ENCODE data around the gene MS4A4E.
"Not testable (repeated sequence)": the region's sequence is repeated elsewhere in the genome, so short reads cannot be mapped to it uniquely, and the experiment has no call there.

Gene MS4A4E

DNA sequence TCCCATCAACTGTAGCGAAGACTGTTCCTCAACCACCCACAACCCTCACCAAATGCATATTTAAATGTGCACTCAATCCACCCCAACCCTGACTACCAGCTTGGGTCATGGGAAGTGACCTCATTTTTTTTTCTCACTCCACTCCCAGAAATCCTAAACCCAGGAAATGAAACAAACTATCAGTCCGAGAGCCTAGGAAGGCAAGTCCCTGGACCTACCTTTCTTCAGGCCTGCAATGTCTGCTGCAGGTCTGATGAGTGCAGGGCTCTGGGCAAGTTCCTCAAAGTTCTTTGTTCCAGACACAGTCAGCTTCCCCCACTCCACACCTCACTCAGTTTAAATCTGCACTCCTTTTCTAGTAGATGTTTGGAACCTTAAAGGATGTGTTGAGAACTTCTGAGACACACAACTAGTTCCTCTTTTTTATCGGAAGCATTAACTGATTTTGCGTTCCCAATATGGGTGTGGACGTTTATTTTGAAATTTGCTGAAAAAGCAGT lies at the start of gene MS4A4E:
MS4A4E (minus strand) TSS at position 398 of the 500 bp plus-strand sequence. CDS start 13,082 bp downstream, outside the sequence.
- DNase-seq (ENCODE audit: low read depth in 2 of 2) = no peak

DNA sequence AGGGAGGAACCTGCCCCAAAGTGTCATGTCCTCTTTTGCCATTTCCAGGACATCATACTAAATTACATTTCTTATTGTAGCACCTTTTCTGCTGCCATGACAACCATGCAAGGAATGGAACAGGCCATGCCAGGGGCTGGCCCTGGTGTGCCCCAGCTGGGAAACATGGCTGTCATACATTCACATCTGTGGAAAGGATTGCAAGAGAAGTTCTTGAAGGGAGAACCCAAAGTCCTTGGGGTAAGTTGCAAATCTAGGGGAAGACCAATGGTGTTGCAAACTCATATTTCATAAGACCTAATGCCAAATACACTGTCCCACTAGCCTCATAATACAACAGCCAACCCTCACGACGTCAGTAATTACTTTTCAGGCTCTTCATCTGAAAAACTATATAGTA lies 49.2 kb upstream of the MS4A4E start:
- no peak for DNase-seq (ENCODE audit: low read depth in 2 of 2)

DNA sequence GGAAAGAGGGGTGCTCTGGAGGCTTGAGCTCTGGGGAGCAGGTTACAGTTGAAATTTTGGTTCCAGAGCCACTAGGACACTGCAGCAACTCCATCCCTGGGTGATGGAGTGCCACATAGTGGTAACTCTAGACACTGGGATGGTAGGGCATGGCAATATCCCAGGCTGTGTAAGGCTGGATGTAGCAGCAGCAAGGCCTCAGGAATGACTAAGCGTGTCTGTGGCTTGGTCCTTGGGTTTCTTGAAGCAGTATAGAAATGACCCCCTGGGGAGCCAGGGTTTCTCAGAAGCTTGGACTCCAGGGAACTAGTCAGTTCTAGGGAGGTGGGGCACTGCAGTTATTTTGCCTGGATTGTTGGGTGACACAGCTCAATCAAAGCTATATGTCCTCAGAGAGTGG lies 45.6 kb upstream of the MS4A4E start:
- no peak for DNase-seq (ENCODE audit: low read depth in 2 of 2)

DNA sequence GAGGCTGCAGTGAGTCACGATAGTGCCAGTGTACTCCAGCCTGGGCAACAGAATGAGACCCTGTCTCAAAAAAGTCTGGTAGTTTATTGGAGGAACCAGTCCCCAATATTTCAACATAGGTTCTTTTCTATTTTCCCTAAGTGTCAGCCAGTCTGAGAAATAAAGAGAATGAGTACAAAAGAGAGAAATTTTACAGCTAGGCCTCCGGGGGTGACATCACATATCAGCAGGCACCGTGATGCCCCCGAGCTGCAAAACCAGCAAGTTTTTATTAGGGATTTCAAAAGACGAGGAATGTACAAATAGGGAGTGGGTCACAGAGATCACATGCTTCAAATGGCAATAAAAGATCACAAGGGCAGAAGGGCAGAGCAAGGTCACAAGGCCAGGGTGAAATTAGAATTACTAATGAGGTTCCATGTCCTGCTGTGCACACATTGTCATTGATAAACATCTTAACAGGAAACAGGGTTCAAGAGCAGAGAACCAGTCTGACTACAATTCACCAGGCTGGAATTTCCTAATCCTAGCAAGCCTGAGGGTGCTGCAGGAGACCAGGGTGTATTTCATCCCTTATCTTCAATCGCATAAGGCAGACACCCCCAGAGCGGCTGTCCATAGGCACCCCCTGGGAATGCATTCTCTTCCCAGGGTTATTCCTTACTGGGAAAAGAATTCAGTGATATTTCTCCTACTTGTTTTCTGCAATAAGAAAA lies 42.6 kb upstream of the MS4A4E start:
- not testable (repeated sequence) for DNase-seq (ENCODE audit: low read depth in 2 of 2)

DNA sequence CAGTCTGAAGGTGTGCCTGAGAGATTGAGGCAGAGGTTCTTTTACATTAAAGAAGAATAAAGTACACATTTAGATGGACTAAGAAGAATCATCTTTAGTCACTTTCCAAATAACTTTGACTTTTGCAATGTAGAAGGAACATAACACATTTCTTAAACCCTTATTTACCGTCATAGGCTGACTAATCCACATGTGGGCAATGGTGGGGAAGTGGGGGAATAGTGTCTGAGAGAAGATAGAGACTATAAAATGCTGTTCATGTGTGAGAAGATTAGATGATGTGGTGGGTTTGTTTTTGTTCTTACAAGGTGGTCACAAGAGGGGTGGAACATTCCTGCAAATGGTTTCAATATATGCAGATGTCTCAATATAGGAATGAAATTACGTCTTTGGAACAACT lies 39.3 kb upstream of the MS4A4E start:
- DNase-seq (ENCODE audit: low read depth in 2 of 2) = no peak

DNA sequence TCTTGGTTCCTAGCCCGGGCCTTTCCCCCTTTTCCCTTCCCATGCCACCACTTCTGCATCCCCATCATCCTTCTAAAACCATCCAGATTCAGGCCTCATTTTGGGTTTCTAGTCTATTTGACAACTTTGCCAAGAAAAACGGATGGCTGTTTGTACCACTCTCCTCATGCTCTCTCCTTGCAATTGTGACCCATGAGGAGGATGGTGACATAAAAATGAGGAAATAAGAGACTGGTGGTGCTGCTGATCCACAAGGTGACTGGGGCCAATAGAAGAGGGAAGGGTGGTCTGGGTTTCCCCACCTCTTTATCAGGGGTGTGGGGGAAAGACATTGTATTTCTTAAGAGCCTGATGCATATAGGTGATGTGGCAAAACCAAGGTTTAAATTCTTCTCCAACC lies 38.5 kb upstream of the MS4A4E start:
- DNase-seq (ENCODE audit: low read depth in 2 of 2) = no peak

DNA sequence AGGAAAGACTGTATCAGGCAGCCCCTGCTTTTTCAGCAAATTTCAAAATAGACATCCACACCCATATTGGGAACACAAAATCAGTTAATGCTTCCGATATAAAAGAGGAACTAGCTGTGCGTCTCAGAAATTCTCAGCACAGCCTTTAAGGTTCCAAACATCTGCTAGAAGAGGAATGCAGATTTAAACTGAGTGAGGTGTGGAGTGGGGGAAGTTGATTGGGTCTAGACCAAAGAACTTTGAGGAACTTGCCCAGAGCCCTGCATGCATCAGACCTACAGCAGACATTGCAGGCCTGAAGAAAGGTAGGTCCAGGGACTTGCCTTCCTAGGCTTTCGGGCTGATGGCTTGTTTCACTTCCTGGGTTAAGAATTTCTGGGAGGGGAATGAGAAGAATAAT lies 37.5 kb upstream of the MS4A4E start, which contains the start of gene MS4A4A:
MS4A4A (plus strand) TSS at position 255 of the 400 bp plus-strand sequence; CDS start at position 265, 10 bp downstream.
- no peak for DNase-seq (ENCODE audit: low read depth in 2 of 2)

DNA sequence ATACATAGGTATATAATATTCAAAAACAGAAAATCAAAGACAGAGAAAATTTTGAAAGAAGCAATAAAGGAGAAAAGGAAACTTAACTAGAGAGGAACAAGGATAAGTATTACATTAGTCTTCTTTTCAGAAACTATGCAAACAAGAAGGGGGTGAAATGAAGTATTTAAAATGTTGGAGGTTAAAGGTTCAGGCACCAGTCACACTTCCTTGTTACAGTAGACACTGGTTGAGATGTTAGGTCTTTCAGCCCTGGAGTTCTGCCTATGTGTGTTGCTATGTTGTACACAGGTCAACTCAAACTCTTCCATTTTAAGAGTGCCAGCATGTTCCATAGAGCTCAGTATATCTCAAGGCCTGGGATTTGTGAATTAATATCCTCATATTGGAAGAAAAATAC lies 31.5 kb upstream of the MS4A4E start:
- no peak for DNase-seq (ENCODE audit: low read depth in 2 of 2)

DNA sequence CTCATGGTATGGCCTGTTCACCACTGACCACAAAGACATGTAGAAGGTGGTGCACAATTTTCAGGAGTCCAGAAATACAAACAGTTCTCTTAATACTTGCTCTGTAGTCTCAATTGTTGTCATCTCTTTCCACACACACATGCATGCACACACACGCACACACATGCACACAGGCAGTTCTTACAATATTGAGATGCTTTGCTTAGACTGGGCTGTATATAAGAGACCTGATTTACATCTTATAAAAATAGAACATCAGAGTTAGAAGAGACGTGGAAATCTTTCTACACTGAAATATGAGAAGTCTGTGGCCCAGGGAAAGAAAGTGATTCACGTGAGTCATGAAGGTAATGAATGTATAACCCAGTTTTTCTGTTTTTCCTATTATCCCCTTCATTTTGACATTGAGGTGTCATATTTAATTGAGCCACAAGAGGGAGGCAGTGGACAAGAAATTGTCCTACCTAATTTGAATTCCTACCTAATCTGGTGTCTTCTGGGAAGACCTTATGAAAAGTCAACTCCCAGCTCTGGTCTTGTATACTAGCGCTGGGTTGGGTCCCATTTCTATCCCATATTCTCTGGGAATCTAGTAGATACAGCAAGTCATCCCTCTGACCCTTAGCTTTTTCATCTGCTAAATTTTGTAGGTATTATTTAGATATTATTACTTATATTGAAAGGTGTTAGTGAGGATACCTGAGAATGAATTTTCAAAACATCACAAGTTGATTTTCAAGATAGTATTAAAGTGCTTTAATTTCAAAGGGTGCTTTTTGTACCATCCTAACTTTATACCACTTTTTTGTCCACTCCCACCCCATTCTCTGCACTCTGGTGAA lies 22.7 kb upstream of the MS4A4E start:
- DNase-seq (ENCODE audit: low read depth in 2 of 2) = no peak

DNA sequence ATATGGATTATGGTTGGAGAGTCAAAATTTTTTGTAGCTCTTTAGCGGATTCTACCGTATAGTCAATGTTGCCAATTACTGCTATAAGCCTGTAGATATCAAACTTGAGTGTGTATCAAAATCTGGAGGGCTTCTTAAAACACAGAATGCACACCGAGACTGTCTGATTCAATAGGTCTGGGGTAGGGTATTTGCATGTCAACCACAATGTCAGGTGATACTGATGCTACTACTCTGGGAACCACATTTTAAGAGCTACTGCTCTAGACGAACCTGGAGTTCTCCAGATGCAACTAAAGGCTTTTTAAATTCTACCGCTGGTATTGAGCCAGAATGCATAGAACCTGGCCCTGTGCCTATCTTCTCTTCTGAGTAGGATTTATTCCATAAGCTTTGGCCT lies 21.7 kb upstream of the MS4A4E start:
- no peak for DNase-seq (ENCODE audit: low read depth in 2 of 2)

DNA sequence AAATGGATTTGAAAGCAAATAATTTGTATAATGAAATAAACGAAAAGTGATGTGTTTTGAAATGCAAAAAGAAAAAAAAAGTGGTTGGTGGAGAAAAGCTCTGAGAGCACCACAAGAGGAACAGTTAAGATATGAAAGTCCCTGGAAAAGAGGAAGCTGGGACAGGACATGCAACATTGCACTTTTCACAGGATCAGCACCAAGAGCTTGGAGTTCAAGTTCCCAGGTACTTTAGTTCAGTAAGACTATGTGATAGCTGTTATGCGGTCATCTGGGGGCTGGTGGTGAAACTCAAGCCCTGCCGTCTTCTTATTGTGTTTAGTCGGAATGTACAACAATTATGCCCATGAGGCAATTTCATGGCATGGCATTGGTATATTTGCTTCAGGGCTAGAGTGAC lies 20.5 kb upstream of the MS4A4E start:
- no peak for DNase-seq (ENCODE audit: low read depth in 2 of 2)

DNA sequence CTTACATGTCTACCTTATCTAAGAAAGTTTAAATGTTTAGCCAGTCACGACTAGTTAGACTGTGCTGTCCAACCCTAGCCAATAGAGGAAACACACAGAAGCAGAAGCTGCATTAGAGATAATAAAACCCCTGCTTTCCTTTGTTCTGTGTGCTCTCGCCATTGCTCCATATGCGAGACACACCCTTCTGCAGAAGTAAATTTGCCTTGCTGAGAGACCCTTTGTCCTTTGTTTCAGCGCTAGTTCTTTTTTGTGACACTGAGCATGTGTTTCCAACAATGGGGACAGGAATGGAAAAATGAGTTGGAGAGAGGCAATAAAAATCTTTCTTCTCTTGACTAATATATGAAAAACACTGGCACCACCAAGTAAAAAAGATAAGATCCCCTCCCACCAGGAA lies 18.1 kb upstream of the MS4A4E start:
- DNase-seq (ENCODE audit: low read depth in 2 of 2) = no peak

DNA sequence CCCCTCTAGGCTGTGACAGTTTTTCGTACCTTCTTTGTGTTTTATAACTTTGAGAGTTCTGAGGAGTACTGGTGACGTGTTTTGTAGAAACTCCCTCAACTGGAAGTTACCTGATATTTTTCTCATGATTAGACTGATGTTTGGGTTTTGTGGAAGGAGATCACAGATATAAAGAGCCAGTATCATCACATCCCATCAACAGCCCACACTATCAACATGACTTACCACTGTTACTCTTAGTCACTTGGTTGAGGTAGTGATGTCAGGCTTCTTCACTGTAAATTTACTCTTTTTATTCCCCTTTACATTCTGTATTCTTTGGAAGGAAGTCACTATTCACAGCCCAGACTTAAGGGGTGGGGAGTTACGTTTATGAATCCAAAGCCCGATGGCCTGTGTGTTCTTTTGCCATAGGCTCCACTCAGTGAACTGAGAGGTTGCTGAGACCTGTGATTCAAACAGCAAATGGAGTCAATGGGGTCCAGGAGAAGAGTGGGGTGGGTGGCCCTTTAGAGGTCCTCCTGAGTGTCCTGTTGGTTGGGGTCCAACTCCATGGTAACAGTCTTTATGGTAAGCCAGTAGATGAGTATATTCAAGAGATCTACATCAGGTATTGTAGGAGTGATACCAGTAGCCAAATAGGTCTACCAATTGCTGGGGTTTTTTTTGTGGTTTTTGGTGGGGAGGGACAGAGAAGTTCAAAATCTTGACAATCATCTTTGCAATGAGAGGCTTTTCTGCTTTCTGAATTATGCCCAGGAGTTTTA lies 15.2 kb upstream of the MS4A4E start:
- no peak for DNase-seq (ENCODE audit: low read depth in 2 of 2)

DNA sequence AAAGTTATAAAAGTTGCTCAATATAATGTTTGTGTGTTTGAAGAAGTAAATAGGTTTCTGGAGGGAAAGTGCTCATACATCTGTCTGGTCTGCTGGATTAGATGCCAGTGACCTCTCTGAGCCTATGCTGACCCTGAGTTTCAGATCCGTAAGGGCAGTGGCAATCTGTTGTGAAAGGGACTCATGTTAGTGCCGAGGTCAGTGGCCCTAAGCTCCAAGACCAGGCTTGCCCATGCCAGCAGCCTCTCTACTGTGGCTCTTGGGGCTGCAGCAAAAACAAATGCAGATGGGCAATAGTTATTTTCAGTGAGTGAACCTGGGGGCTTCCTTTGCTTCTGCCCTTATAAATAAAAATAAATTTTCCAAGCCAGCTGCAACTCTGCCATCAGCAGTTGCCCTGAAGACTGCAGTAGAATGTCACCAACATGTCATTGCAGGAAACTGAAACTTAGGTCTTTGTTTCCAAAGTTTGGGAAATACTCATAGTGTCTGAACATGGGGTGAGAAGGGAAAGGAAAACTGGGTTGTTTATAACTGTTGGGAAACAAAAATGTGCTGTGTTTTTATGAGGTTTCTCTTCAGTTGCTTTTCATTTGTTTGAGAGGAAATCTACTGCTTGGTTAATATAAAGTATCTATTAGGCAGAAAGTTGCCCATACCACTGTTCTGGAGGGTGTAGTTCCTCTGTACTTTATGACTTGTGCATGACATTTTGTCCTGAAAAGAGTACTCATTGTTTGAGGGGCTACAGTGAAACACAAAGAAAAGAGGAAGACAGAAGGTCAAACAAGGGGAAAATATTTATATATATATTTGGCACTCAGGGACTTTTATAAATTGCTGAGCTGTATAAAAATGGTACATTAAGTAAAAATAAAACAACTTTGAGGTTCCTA lies 9.5 kb upstream of the MS4A4E start:
- DNase-seq (ENCODE audit: low read depth in 2 of 2) = no peak

DNA sequence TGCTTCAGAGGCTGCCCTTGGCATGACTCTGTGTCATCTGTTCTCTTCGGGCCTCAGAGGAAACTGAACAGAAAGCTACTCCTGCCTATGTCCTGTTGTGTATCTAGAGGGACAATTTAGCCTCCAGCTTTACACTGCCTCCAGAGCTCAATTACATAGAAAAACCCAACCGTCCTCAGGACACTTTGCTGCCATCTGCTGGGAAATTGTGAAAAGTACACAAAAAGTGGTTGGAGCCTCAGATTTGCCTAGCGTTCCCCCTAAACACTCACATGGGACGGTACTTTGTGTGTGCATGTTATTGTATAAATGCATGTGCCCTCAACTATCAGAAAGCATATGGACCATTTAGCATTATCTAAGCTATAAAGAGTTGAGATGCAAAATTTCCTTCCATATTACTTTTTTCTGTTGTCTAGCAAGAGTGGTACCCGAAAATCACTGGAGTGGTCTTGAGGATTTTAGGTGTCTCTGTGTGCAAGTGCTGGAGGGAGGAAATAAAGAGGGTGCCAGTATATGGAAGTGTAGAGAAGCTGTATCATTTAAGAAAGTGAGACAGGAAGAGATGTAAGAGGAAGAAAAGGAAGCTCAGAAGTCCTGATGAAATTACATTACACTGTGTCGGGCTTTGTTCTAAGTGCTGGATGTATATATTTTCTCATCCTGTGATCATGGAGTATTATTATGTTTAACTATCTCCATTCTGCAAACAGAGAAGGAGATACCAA lies 8.7 kb upstream of the MS4A4E start:
- DNase-seq (ENCODE audit: low read depth in 2 of 2) = no peak

DNA sequence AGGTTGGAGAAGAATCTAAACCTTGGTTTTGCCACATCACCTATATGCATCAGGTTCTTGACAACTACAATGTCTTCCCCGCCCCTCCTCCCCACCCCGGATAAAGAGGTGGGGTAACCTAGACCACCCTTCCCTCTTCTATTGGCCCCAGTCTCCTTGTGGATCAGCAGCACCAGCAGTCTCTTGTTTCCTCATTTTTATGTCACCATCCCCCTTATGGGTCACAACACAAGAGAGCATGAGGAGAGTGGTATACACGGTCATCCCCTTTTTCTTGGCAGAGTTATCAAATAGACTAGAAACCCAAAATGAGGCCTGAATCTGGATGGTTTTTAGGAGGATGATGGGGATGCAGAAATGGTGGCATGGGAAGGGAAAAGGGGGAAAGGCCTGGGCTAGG lies 1.2 kb downstream of the MS4A4E start:
- no peak for DNase-seq (ENCODE audit: low read depth in 2 of 2)

DNA sequence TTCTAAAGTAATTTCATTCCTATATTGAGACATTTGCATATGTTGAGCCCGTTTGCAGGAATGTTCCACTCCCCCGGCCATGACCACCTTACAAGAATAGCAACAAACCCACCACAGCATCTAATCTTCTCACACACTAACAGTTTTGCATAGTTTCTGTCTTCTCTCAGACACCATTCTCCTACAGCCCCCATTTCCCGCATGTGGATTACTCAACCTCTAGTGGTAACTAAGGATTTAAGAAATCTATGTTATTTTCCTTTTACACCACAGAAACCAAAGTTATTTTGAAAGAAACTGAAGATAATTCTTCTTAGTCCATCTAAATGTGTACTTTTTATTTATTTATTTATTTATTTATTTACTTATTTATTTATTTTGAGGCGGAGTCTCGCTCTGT lies 2.3 kb downstream of the MS4A4E start:
- no peak for DNase-seq (ENCODE audit: low read depth in 2 of 2)

DNA sequence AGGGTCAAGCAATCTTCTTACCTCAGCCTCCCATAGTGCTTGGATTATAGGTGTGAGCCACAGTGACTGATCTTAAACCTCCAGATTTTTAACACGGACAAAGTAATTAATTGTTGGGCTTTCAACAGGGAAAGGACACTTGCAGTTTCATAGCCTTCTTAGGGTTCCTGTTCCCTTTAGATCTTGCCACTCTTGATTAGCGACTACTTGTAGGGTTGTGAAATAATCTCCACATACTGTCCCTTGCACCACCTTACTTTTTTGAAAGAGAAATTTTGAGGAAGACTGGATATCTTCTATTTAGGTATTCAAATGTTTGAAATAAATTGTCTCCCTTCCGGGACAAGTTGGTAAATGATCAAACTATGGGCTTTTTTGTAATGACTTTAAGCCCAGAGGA lies 7.6 kb downstream of the MS4A4E start:
- no peak for DNase-seq (ENCODE audit: low read depth in 2 of 2)

DNA sequence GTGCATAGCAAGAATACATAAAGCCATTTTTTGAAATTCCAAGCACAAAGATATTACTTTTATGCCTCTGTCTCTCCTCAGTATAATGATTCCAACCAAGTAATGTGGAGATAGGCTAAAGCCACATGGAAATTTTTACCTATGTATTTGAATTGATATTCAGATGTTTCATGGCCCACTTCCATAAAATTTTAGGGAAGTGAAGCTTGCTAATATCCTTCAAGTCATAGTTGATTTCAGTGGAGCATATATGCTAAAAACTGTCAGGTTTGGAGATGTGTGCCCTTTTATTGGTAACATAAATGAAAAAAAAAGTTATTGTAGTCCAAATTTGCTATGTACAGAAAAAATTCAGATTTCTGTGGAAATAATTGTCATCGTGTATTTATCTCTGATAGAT lies 12.3 kb downstream of the MS4A4E start:
- DNase-seq (ENCODE audit: low read depth in 2 of 2) = no peak

DNA sequence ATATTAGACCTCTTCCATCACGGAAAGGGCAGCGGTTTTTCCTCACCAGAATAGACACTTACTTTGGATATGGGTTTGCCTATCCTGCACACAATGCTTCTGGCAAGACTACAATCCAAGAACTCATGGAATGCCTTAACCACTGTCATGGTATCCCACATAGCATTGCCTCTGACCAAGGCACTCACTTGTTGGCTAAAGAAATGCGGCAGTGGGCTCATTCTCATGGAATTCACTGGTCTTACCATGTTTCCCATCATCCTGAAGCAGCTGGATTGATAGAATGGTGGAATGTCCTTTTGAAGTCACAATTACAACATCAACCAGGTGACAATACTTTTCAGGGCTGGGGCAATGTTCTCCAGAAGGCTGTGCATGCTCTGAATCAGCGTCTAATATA lies 20.8 kb downstream of the MS4A4E start:
- DNase-seq (ENCODE audit: low read depth in 2 of 2) = no peak

DNA sequence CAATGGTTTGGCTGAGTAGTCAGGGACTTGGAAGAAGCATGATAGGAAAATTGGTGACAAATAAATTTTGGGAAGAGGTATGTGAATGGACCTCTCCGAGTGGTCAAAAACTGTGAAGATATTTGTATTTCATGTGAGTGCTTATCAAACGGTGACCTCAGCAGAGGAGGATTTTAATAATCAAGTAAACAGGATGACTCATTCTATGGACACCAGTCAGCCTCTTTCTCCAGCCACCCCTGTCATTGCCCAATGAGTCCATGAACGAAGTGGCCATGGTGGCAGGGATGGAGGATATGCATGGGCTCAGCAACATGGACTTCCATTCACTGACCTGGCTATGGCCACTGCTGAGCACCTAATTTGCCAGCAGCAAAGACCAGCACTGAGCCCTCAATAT lies 21.2 kb downstream of the MS4A4E start:
- no peak for DNase-seq (ENCODE audit: low read depth in 2 of 2)
